GM12892 (cell line): Measurements from ENCODE around the gene SLC15A3.
A peak's percentile ranks its signal among the peaks of the same experiment; 100 is the strongest.

Source experiments
- DNase-seq: peaks from one replicate; pipeline ENCODE4 v3.0.0; 2011; ENCODE audit not compliant: insufficient read length
- FAIRE-seq: peaks from 2 replicates; lab custom pipeline; 2011; peaks lifted over from hg19 to GRCh38; lab: Jason Lieb, UNC
- POLR2A ChIP-seq: IDR thresholded peaks from 2 replicates; pipeline ENCODE4 v1.6.1; 2011; ENCODE audit warnings: low read depth, low read length, control low read depth
- POLR2AphosphoS5 ChIP-seq: IDR thresholded peaks from 2 replicates; pipeline ENCODE4 v1.6.1; 2011; ENCODE audit warnings: low read depth, low read length, control low read depth
- TAF1 ChIP-seq: IDR thresholded peaks from 2 replicates; pipeline ENCODE4 v1.6.1; 2011; ENCODE audit warnings: low read depth, mild to moderate bottlenecking, control low read depth, low read length, borderline replicate concordance

SLC15A3 gene

GRCh38 chr11:60972182-60973030 lies 20.4 kb upstream of the SLC15A3 start:
- FAIRE-seq (no peak), DNase-seq (no peak)
- TF ChIP-seq POLR2A, result no peak
- no peak for TF ChIP-seq TAF1
- no peak for TF ChIP-seq POLR2AphosphoS5

GRCh38 chr11:60971520-60971919 lies 19.5 kb upstream of the SLC15A3 start, which contains the start of gene CD6:
TSS of gene CD6 (plus strand) at chr11:60971680. CDS start at chr11:60971866, 186 bp downstream.
- no peak for FAIRE-seq
- DNase-seq, result no peak
- TF ChIP-seq TAF1, result no peak
- no peak for TF ChIP-seq POLR2A
- TF ChIP-seq POLR2AphosphoS5, result no peak

GRCh38 chr11:60970890-60971289 lies 18.9 kb upstream of the SLC15A3 start:
- TF ChIP-seq POLR2A, result no peak
- TF ChIP-seq TAF1, result no peak
- TF ChIP-seq POLR2AphosphoS5, result no peak
- FAIRE-seq (no peak), DNase-seq (no peak)

GRCh38 chr11:60970369-60970774 lies 18.4 kb upstream of the SLC15A3 start:
- TF ChIP-seq TAF1 (no peak), POLR2A (no peak), POLR2AphosphoS5 (no peak)
- FAIRE-seq (peak; percentile 93), DNase-seq (peak; percentile 64)

- no peak for FAIRE-seq
- TF ChIP-seq TAF1 (no peak), POLR2A (no peak), POLR2AphosphoS5 (no peak)
- no peak for DNase-seq
These were observed 16.2 kb upstream of the SLC15A3 start for GRCh38 chr11:60968223-60968622.

GRCh38 chr11:60966890-60967289 lies 14.9 kb upstream of the SLC15A3 start:
- FAIRE-seq, result no peak
- TF ChIP-seq POLR2A, result no peak
- no peak for TF ChIP-seq POLR2AphosphoS5
- no peak for TF ChIP-seq TAF1
- DNase-seq, result no peak

- TF ChIP-seq POLR2AphosphoS5 (no peak), TAF1 (no peak)
- FAIRE-seq, result no peak
- no peak for DNase-seq
These were observed 12.8 kb upstream of the SLC15A3 start for GRCh38 chr11:60964801-60965200.

- no peak for TF ChIP-seq POLR2A
- TF ChIP-seq POLR2AphosphoS5, result no peak
- no peak for TF ChIP-seq TAF1
These were observed 8.4 kb upstream of the SLC15A3 start for GRCh38 chr11:60960405-60960804.

GRCh38 chr11:60959431-60959830 lies 7.5 kb upstream of the SLC15A3 start:
- TF ChIP-seq POLR2AphosphoS5 (no peak), POLR2A (no peak), TAF1 (no peak)
- DNase-seq (no peak), FAIRE-seq (peak; percentile 63)

More at GRCh38 chr11:60960405-60960804, 8.4 kb upstream of the SLC15A3 start:
- no peak for DNase-seq
- peak; percentile 14 for FAIRE-seq

- no peak for FAIRE-seq
- TF ChIP-seq POLR2AphosphoS5 (no peak), TAF1 (no peak), POLR2A (no peak)
These were observed 5.2 kb upstream of the SLC15A3 start for GRCh38 chr11:60957188-60957587.

GRCh38 chr11:60955571-60955970 lies 3.6 kb upstream of the SLC15A3 start:
- FAIRE-seq (no peak), DNase-seq (no peak)
- TF ChIP-seq POLR2AphosphoS5 (no peak), POLR2A (no peak), TAF1 (no peak)

More at GRCh38 chr11:60957188-60957587, 5.2 kb upstream of the SLC15A3 start:
- DNase-seq, result no peak

- FAIRE-seq (peak; percentile 98), DNase-seq (no peak)
- no peak for TF ChIP-seq TAF1
- no peak for TF ChIP-seq POLR2AphosphoS5
- TF ChIP-seq POLR2A, result no peak
These were observed 2.4 kb upstream of the SLC15A3 start for GRCh38 chr11:60954421-60954820.
